Sigmoid colon (tissue), 7 donors: ENCODE data around the gene MRPL55. TPM values are rescaled to one million over a fixed set of nuclear protein-coding genes. Genes with fewer than 3 reads are reported as not detected.

Experiments used
- DNase-seq: peaks from one replicate; pipeline ENCODE4 v3.0.0-alpha.2; 2019
- H3K27ac ChIP-seq, 4 donors: fragments of 200-600 bp; sonication (generic); one replicate each; pipeline ENCODE4 v1.5.1; 2016 to 2019; ENCODE audit warnings: mild to moderate bottlenecking in 1 of 4
- H3K27me3 ChIP-seq, 3 donors: fragments of 200-600 bp; sonication (generic); one replicate each; pipeline ENCODE4 v1.5.1; 2019; ENCODE audit warnings: mild to moderate bottlenecking in 1 of 3
- H3K36me3 ChIP-seq, 4 donors: fragments of 200-600 bp; sonication (generic); one replicate each; pipeline ENCODE4 v1.5.1; 2016 to 2019
- H3K4me1 ChIP-seq, 4 donors: fragments of 200-600 bp; sonication (generic); one replicate each; pipeline ENCODE4 v1.5.1; 2017 to 2019
- H3K4me3 ChIP-seq, 4 donors: fragments of 200-600 bp; sonication (generic); one replicate each; pipeline ENCODE4 v1.5.1; 2017 to 2019; ENCODE audit warnings: mild to moderate bottlenecking in 2 of 4, moderate library complexity in 1 of 4
- H3K9me3 ChIP-seq, 4 donors: fragments of 200-600 bp in 3 of 4; sonication (generic) in 3 of 4; one replicate each; pipeline versions ENCODE4 v1.5.1 to v1.6.1; 2013 to 2019
- CTCF ChIP-seq, 4 experiments: fragments of 450-650 bp in 3 of 4; fragments of 200-600 bp in 1 of 4; IDR thresholded peaks; one replicate each; pipeline ENCODE4 v1.5.1; 2016 to 2019; ENCODE audit warnings: antibody characterized with exemption in 4 of 4, mild to moderate bottlenecking in 3 of 4, moderate library complexity in 2 of 4
- EP300 ChIP-seq, 4 donors: sonication (generic); formaldehyde crosslinking; IDR thresholded peaks; one replicate each; pipeline ENCODE4 v1.6.1; 2017; ENCODE audit warnings: antibody characterized with exemption in 4 of 4
- POLR2A ChIP-seq, 2 donors: fragments of 450-650 bp; IDR thresholded peaks; one replicate each; pipeline ENCODE4 v1.6.1; 2016; ENCODE audit warnings: antibody characterized with exemption in 2 of 2, mild to moderate bottlenecking in 2 of 2, moderate library complexity in 2 of 2
- POLR2AphosphoS5 ChIP-seq, 4 donors: sonication (generic); formaldehyde crosslinking; IDR thresholded peaks; one replicate each; pipeline ENCODE4 v1.6.1; 2017; ENCODE audit warnings: antibody characterized with exemption in 4 of 4
- WGBS, 2 donors: extraction: QIAGEN DNeasy Blood & Tissue Kit; methylation state at CpG; one replicate each; pipeline ENCODE4 v1.1.7; 2013; 5-methylcytosine and 5-hydroxymethylcytosine counted together
- intact Hi-C: fragments of 100-400 bp; cut with DNase I; formaldehyde crosslinking; loops from one replicate; pipeline ENCODE4 v1.15.1; 2023
- polyA plus RNA-seq, 3 donors: library from polyadenylated mRNA; stranded (reverse); fragments of 200-250 nt; gene quantifications; one replicate each; pipeline ENCODE4 v1.2.3, GENCODE V29; 2013
- total RNA-seq, 4 donors: library from RNA; depleted of rRNA; stranded (reverse); fragments of >200 nt; gene quantifications; one replicate each; pipeline ENCODE4 v1.1.0, GENCODE V29; 2016
- donor health status: healthy with polysubstance abuse.
- donor health status: Bipolar disorder and iron deficiency.
- donor health status: healthy.

The MRPL55 gene
- total and polyA plus RNA-seq, 7 donors: 53.5 to 90.6 (median 77.4) TPM

- H3K9me3 ChIP-seq: no peaks in the 10 kb centered on the region
- H3K27me3 ChIP-seq: peaks cover 40 to 100% (median 92%) of the 10 kb centered on the region in 3 donors
- intact Hi-C loops: no loop called here
- H3K27ac ChIP-seq: no peak overlapping the region
- TF ChIP-seq POLR2AphosphoS5 (IDR thresholded peaks at IDR 0.05): no peak
- peak; percentile 56 for DNase-seq
- peaks cover 0 to 22% (median 16%) of the 10 kb centered on the region in 4 donors for H3K4me1 ChIP-seq
- H3K36me3 ChIP-seq: no peaks in the 10 kb centered on the region
- H3K4me3 ChIP-seq: no peak overlapping the region
- 95% methylated on average over 9 of the region's 9 CpGs for WGBS, 2 donors
Measured at GRCh38 chr1:228062085-228062791, 46.9 kb downstream of the MRPL55 start.

GRCh38 chr1:228061411-228062084 is 47.6 kb downstream of the MRPL55 start:
- Histone ChIP-seq H3K27me3 (peaks cover 36 to 95% (median 85%) of the 10 kb centered on the region in 3 donors), H3K4me3 (no peak overlapping the region), H3K27ac (no peak overlapping the region), H3K4me1 (peaks cover 0 to 22% (median 16%) of the 10 kb centered on the region in 4 donors), H3K36me3 (no peaks in the 10 kb centered on the region), H3K9me3 (no peaks in the 10 kb centered on the region)
- peak; percentile 49 for DNase-seq
- intact Hi-C loops: no loop called here
- 80 to 90% methylated on average over 10 of the region's 10 CpGs for WGBS, 2 donors
- TF ChIP-seq EP300 (IDR thresholded peaks at IDR 0.05): no peak
- TF ChIP-seq CTCF (IDR thresholded peaks at IDR 0.05): no peak
- TF ChIP-seq POLR2AphosphoS5 (IDR thresholded peaks at IDR 0.05): no peak
- TF ChIP-seq POLR2A (IDR thresholded peaks at IDR 0.05): no peak

- Histone ChIP-seq H3K27ac (no peak overlapping the region), H3K4me1 (peaks cover 0 to 22% (median 16%) of the 10 kb centered on the region in 4 donors), H3K27me3 (peaks cover 34 to 89% (median 76%) of the 10 kb centered on the region in 3 donors), H3K4me3 (peak overlapping the region in 1 of 4 donors; percentile 4), H3K9me3 (no peaks in the 10 kb centered on the region), H3K36me3 (no peaks in the 10 kb centered on the region)
- intact Hi-C loops: no loop called here
- peak; percentile 49 for DNase-seq
- 13 to 26% methylated on average over 34 of the region's 34 CpGs for WGBS, 2 donors
- TF ChIP-seq EP300 (IDR thresholded peaks at IDR 0.05) (no peak), POLR2AphosphoS5 (IDR thresholded peaks at IDR 0.05) (no peak), POLR2A (IDR thresholded peaks at IDR 0.05) (no peak), CTCF (IDR thresholded peaks at IDR 0.05) (no peak)
Measured at GRCh38 chr1:228060458-228061190, 48.5 kb downstream of the MRPL55 start.

GRCh38 chr1:228059634-228060457 is 49.3 kb downstream of the MRPL55 start:
- Histone ChIP-seq H3K36me3 (no peaks in the 10 kb centered on the region), H3K27ac (no peak overlapping the region), H3K9me3 (no peaks in the 10 kb centered on the region), H3K4me1 (peaks cover 0 to 22% (median 16%) of the 10 kb centered on the region in 4 donors), H3K27me3 (peaks cover 26 to 85% (median 68%) of the 10 kb centered on the region in 3 donors), H3K4me3 (peak overlapping the region in 2 of 4 donors; percentile 4 to 10)
- 1 to 6% methylated on average over 33 of the region's 33 CpGs for WGBS, 2 donors
- DNase-seq: peak; percentile 68
- intact Hi-C loops: no loop called here
- TF ChIP-seq POLR2A (IDR thresholded peaks at IDR 0.05) (no peak), POLR2AphosphoS5 (IDR thresholded peaks at IDR 0.05) (no peak), CTCF (IDR thresholded peaks at IDR 0.05) (no peak), EP300 (IDR thresholded peaks at IDR 0.05) (no peak)
